SK-N-MC (cell line): ENCODE results near the gene DIPK1B.

ENCODE experiments used
- EZH2 ChIP-seq: fragments of 200-600 bp; sonication (generic); IDR thresholded peaks from one replicate; pipeline ENCODE4 v1.6.1; 2017; ENCODE audit warnings: antibody characterized with exemption
- POLR2AphosphoS5 ChIP-seq: IDR thresholded peaks from 2 replicates; pipeline ENCODE4 v1.6.1; 2012; ENCODE audit warnings: mild to moderate bottlenecking, low read depth, low read length, borderline replicate concordance

DNA sequence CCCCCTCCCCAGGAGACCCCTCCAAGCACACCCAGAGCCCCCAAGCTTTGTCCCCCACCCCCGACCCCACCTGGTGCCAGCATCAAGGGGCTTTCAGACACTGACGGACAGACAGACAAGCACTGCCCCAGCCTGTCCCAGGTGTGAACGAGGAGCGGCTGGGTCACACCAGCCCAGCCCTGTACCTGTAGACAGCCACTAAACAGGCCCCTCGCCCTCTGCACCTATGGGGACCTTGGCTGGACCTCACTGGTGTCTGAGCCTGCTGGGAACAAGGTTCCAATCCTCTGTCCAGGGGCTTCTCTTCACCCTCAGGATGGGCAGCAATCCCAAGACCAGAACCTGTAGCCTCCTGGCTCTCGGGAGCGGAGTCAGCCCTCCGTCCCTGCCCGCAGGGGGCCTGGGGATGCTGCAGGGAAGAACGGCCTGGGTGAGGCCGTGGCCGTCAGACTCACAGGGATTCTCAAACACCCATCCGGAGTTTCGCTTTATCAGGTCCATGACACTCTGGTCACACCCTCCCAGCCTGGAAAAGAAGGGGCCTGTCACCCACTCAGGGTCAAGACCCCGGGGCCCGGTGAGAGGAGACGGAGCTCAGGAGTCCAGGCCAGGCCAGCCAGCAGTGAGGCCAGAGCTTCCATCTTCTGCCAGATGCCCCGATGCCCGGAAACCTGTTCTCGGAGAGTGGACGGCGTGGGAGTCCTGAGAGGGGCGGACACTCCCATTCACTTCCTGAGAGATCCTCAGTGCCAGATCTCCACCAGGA lies 33.2 kb downstream of the DIPK1B start:
- TF ChIP-seq EZH2, result no peak
- no peak for TF ChIP-seq POLR2AphosphoS5
